ENCODE results near the gene KCNK1. TPM values are rescaled to one million over a fixed set of nuclear protein-coding genes. Genes with fewer than 3 reads are reported as not detected.

The KCNK1 gene
- total and polyA plus RNA-seq, 10 donors, result 0.15 to 2.9 (median 1.3) TPM

DNA sequence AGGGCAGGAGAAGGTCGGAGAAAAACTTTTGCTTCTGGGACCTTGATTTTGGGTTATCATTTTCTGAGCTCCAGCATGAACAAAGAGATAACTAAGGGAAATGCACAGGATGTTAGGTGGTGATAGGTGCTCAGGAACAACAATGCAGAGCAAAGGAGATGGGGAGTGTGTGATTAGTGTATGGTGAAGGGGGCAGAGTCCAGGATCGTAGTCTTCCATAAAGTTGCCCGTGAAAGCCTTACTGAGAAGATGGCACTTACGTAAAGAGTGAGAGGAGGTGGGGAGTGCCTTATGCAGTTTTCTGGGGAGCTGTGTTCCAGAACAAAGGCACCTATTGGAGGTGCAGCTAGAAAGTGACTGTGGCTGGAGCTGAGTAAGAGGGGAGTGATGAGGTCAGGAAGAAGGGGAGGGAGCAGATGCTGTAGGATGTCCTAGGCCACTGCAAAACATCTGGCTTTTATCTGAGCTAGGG is 11.6 kb downstream of the KCNK1 start:
- DNase-seq, result no peak
- Histone ChIP-seq H3K27ac (no peak overlapping the region), H3K4me1 (no peaks in the 10 kb centered on the region), H3K4me3 (no peak overlapping the region), H3K9me3 (no peaks in the 10 kb centered on the region), H3K36me3 (no peaks in the 10 kb centered on the region), H3K27me3 (replicated peaks in 1 of 7) (peaks cover 0 to 13% (median 0%) of the 10 kb centered on the region in 7 donors)
- WGBS, 5 donors, result 78 to 89% (median 83%) methylated on average over 4 of the region's 4 CpGs
- TF ChIP-seq CTCF (IDR thresholded peaks at IDR 0.05 in 8 of 11, conservative IDR thresholded peaks at IDR 0.05 in 3 of 11) (no peak), POLR2A (IDR thresholded peaks at IDR 0.05) (no peak), POLR2AphosphoS5 (IDR thresholded peaks at IDR 0.05) (no peak)
- intact Hi-C loops (cut with DNase I; ENCODE audit: low total_unique reads), result no loop called here

- TF ChIP-seq POLR2AphosphoS5 (IDR thresholded peaks at IDR 0.05) (no peak), CTCF (IDR thresholded peaks at IDR 0.05 in 8 of 11, conservative IDR thresholded peaks at IDR 0.05 in 3 of 11) (no peak), POLR2A (IDR thresholded peaks at IDR 0.05) (no peak)
- intact Hi-C loops (cut with DNase I; ENCODE audit: low total_unique reads), result no loop called here
- H3K4me1 ChIP-seq, result no peaks in the 10 kb centered on the region
- no peak for DNase-seq
- H3K27me3 ChIP-seq (replicated peaks in 1 of 7), result peaks cover 0 to 13% (median 0%) of the 10 kb centered on the region in 7 donors
- no peaks in the 10 kb centered on the region for H3K36me3 ChIP-seq
- WGBS, 5 donors, result 82 to 91% (median 87%) methylated on average over 11 of the region's 11 CpGs
- H3K9me3 ChIP-seq, result no peaks in the 10 kb centered on the region
- H3K4me3 ChIP-seq, result no peak overlapping the region
- no peak overlapping the region for H3K27ac ChIP-seq
Measured at GRCh38 chr1:233627376-233627775, 13.5 kb downstream of the KCNK1 start.

DNA sequence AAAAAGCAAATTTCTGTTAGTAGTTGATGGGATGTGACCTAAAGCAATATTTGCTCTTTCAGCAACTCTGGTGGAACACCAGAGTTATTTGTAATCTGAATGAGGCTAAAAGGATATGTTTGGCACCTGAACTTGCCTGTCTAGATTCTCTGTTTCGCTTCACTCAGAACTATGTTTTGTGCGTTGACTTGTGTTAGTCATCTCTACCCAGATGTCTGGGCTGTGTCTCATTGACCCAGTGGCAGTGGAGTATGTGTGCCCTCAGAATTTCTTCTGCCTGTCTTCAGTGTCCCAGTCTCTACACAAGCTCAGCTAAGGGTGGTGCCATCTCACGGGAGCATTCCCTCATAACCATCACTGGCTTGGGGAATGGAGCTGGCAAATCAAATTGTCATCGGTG is 13.9 kb downstream of the KCNK1 start:
- Histone ChIP-seq H3K9me3 (no peaks in the 10 kb centered on the region), H3K27ac (no peak overlapping the region), H3K4me3 (no peak overlapping the region), H3K4me1 (no peaks in the 10 kb centered on the region), H3K36me3 (no peaks in the 10 kb centered on the region), H3K27me3 (replicated peaks in 1 of 7) (peaks cover 0 to 12% (median 0%) of the 10 kb centered on the region in 7 donors)
- intact Hi-C loops (cut with DNase I; ENCODE audit: low total_unique reads), result no loop called here
- no peak for DNase-seq
- no peak for TF ChIP-seq POLR2AphosphoS5 (IDR thresholded peaks at IDR 0.05)
- no peak for TF ChIP-seq POLR2A (IDR thresholded peaks at IDR 0.05)
- TF ChIP-seq CTCF (IDR thresholded peaks at IDR 0.05 in 8 of 11, conservative IDR thresholded peaks at IDR 0.05 in 3 of 11), result no peak
- 84 to 96% (median 89%) methylated on average over 4 of the region's 4 CpGs for WGBS, 5 donors

DNA sequence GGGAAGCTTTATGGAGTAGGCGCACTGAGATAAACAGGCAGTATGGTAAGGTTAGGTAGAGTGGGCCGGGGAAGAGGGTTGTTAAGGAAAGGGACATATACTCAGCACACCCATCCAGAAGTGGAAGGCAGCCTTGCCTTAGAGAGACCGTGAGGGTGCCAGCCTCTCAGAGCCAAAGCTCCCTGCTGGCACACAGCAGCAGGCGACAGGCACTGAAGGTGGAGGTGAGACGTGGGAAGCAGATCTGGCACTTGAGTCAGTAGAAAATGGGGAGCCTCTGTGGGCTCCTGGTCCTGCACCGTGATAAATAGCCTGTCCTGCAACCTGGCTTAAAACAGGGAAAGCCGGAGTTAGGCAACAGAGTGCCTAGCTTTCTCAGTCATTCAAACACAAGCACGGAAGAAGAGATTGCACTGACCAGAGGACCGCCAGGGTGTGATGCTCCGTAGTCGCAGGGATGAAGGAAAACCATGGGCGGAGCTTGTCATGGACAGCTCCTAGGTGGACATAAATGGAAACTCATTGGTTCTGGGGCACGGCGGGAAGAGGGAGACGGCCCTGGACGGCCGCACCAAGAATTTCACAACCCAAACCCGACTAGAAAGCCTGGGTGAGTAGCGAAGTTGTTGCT is 15.5 kb downstream of the KCNK1 start:
- WGBS, 5 donors, result 87 to 93% (median 89%) methylated on average over 19 of the region's 19 CpGs
- Histone ChIP-seq H3K9me3 (no peaks in the 10 kb centered on the region), H3K27me3 (replicated peaks in 1 of 7) (peaks cover 0 to 5% (median 0%) of the 10 kb centered on the region in 7 donors), H3K4me3 (no peak overlapping the region), H3K36me3 (no peaks in the 10 kb centered on the region), H3K27ac (no peak overlapping the region), H3K4me1 (no peaks in the 10 kb centered on the region)
- intact Hi-C loops (cut with DNase I; ENCODE audit: low total_unique reads), result no loop called here
- no peak for DNase-seq
- TF ChIP-seq POLR2A (IDR thresholded peaks at IDR 0.05) (no peak), CTCF (IDR thresholded peaks at IDR 0.05 in 8 of 11, conservative IDR thresholded peaks at IDR 0.05 in 3 of 11) (no peak), POLR2AphosphoS5 (IDR thresholded peaks at IDR 0.05) (no peak)
